Liver (tissue), 3 donors: ENCODE measurements around the gene FHL5.

Experiments used
- JUND ChIP-seq, 2 donors: IDR thresholded peaks; 2 replicates each; pipeline ENCODE4 v1.6.1; 2016; ENCODE audit warnings: antibody characterized with exemption in 2 of 2
- NR2F2 ChIP-seq: IDR thresholded peaks from 2 replicates; pipeline ENCODE4 v1.6.1; 2016; ENCODE audit warnings: antibody characterized with exemption
- RAD21 ChIP-seq, 2 donors: IDR thresholded peaks; 2 replicates each; pipeline ENCODE4 v1.6.1; 2016; ENCODE audit warnings: antibody characterized with exemption in 2 of 2, mild to moderate bottlenecking in 2 of 2
- YY1 ChIP-seq: IDR thresholded peaks from 2 replicates; pipeline ENCODE4 v1.6.1; 2016; ENCODE audit warnings: antibody characterized with exemption, mild to moderate bottlenecking
- TF ChIP-seq, protein P1 (sequence below): fragments of 150-350 bp; IDR thresholded peaks from 2 replicates; pipeline ENCODE4 v1.5.1; 2017; ENCODE audit warnings: improper control_type of control experiment, low read depth, low read length; ENCODE audit not compliant: missing input control
- TF ChIP-seq, protein P2 (sequence below): IDR thresholded peaks from 2 replicates; pipeline ENCODE4 v1.6.1; 2016; ENCODE audit warnings: antibody characterized with exemption
- TF ChIP-seq, protein P3 (sequence below): IDR thresholded peaks from 2 replicates; pipeline ENCODE4 v1.6.1; 2016; ENCODE audit warnings: antibody characterized with exemption, mild to moderate bottlenecking
- donor health status: healthy.
- donor health status: healthy.

DNA sequence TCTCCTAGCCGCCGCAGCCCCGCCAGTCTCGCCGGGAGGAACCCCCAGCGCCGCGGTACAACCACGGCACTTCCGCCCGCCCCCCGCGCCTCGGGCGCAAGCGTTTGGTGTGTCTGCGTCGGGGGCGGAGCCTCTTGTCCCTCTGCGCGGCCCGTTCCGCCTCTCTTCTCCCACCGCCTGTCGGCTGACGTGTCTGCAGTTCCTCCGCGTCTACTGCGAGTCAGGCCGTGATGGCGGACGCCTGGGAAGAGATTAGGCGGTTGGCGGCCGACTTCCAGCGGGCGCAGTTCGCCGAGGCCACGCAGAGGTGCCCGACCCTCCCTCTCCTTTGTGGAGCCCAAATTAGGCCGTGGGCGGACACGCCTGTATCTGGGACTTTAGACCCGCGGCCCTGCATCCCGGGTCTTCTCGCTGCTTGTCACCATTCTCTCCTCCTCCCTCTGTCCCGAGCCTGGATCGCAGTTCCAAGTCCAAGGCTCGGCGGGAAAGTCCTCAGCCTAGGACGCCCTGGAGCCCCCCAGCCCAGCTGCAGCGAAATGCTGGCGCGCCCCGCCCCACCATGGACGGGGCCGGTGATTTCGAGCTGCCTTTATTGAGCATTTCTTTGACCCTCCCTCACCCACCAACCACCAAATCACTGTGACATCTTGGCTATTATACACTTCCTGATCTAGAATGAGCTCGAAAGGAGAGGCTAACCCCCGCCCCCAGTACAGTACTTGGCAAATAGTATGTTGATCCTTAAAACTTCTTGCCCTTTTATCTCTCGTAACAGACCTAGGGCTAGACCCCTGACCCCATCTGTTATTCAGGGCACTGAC, 41.1 kb upstream of the FHL5 start, which contains the start of gene UFL1:
- TF ChIP-seq, protein P1, sequence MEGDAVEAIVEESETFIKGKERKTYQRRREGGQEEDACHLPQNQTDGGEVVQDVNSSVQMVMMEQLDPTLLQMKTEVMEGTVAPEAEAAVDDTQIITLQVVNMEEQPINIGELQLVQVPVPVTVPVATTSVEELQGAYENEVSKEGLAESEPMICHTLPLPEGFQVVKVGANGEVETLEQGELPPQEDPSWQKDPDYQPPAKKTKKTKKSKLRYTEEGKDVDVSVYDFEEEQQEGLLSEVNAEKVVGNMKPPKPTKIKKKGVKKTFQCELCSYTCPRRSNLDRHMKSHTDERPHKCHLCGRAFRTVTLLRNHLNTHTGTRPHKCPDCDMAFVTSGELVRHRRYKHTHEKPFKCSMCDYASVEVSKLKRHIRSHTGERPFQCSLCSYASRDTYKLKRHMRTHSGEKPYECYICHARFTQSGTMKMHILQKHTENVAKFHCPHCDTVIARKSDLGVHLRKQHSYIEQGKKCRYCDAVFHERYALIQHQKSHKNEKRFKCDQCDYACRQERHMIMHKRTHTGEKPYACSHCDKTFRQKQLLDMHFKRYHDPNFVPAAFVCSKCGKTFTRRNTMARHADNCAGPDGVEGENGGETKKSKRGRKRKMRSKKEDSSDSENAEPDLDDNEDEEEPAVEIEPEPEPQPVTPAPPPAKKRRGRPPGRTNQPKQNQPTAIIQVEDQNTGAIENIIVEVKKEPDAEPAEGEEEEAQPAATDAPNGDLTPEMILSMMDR, result no peak
- peak; percentile 98 for TF ChIP-seq YY1
- TF ChIP-seq RAD21 (IDR thresholded peaks at IDR 0.05), result peak in 1 of 2 donors; percentile 40
- TF ChIP-seq, protein P2, sequence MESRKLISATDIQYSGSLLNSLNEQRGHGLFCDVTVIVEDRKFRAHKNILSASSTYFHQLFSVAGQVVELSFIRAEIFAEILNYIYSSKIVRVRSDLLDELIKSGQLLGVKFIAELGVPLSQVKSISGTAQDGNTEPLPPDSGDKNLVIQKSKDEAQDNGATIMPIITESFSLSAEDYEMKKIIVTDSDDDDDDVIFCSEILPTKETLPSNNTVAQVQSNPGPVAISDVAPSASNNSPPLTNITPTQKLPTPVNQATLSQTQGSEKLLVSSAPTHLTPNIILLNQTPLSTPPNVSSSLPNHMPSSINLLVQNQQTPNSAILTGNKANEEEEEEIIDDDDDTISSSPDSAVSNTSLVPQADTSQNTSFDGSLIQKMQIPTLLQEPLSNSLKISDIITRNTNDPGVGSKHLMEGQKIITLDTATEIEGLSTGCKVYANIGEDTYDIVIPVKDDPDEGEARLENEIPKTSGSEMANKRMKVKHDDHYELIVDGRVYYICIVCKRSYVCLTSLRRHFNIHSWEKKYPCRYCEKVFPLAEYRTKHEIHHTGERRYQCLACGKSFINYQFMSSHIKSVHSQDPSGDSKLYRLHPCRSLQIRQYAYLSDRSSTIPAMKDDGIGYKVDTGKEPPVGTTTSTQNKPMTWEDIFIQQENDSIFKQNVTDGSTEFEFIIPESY, result no peak
- peak in 1 of 2 donors; percentile 49 for TF ChIP-seq JUND (IDR thresholded peaks at IDR 0.05)
- TF ChIP-seq, protein P3, sequence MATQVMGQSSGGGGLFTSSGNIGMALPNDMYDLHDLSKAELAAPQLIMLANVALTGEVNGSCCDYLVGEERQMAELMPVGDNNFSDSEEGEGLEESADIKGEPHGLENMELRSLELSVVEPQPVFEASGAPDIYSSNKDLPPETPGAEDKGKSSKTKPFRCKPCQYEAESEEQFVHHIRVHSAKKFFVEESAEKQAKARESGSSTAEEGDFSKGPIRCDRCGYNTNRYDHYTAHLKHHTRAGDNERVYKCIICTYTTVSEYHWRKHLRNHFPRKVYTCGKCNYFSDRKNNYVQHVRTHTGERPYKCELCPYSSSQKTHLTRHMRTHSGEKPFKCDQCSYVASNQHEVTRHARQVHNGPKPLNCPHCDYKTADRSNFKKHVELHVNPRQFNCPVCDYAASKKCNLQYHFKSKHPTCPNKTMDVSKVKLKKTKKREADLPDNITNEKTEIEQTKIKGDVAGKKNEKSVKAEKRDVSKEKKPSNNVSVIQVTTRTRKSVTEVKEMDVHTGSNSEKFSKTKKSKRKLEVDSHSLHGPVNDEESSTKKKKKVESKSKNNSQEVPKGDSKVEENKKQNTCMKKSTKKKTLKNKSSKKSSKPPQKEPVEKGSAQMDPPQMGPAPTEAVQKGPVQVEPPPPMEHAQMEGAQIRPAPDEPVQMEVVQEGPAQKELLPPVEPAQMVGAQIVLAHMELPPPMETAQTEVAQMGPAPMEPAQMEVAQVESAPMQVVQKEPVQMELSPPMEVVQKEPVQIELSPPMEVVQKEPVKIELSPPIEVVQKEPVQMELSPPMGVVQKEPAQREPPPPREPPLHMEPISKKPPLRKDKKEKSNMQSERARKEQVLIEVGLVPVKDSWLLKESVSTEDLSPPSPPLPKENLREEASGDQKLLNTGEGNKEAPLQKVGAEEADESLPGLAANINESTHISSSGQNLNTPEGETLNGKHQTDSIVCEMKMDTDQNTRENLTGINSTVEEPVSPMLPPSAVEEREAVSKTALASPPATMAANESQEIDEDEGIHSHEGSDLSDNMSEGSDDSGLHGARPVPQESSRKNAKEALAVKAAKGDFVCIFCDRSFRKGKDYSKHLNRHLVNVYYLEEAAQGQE, result peak; percentile 92
- no peak for TF ChIP-seq NR2F2
